Measurements from ENCODE around the gene GFY.
A peak's percentile ranks its signal among the peaks of the same experiment; 100 is the strongest.
"Not testable (repeated sequence)": the region's sequence is repeated elsewhere in the genome, so short reads cannot be mapped to it uniquely, and the experiment has no call there.

Gene GFY

GRCh38 chr19:49441960-49442350 lies 16.8 kb downstream of the GFY start:
- Histone ChIP-seq H3K4me1 (ENCODE audit: insufficient read depth, low read length) (peaks cover 13% of the 10 kb centered on the region; the same call in 1 of the 2 replicates), H3K36me3 (ENCODE audit: insufficient read depth, low read depth, low read length) (peaks cover 8% of the 10 kb centered on the region), H3K9ac (ENCODE audit: low read depth, low read length) (no peak overlapping the region), H3K27ac (ENCODE audit: low read length) (no peak overlapping the region), H3K4me3 (ENCODE audit: low read length) (peak overlapping the region; percentile 66), H3K9me3 (ENCODE audit: insufficient read depth, low read depth, low read length) (no peaks in the 10 kb centered on the region), H3K27me3 (ENCODE audit: insufficient read depth, low read length) (peaks cover 54% of the 10 kb centered on the region)

DNA sequence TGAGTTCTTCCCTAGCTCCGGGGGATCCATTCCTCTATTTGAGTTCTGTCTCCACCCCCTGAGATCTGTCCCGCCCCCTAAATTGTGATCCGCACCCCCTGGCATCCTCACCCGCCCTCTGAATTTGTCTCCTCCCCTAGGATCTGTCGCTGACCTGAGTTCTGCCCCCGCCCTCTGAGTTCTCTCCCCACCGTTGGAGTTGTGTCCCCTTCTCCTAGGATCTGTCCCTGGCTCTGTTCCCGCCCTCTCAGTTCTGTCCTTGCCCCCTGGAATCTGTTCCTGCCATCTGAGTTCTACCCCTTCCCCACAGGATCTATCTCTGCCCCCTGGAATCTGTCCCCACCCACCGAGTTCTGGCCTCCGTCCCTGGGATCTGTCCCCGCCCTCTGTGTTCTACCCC lies 17.2 kb downstream of the GFY start:
- H3K9ac ChIP-seq (ENCODE audit: low read depth, low read length): no peak overlapping the region
- peaks cover 50% of the 10 kb centered on the region for H3K27me3 ChIP-seq (ENCODE audit: insufficient read depth, low read length)
- H3K36me3 ChIP-seq (ENCODE audit: insufficient read depth, low read depth, low read length): peaks cover 11% of the 10 kb centered on the region
- H3K4me3 ChIP-seq (ENCODE audit: low read length): peak overlapping the region; percentile 66
- H3K4me1 ChIP-seq (ENCODE audit: insufficient read depth, low read length): peaks cover 13% of the 10 kb centered on the region; the same call in 1 of the 2 replicates
- no peak overlapping the region for H3K27ac ChIP-seq (ENCODE audit: low read length)
- no peaks in the 10 kb centered on the region for H3K9me3 ChIP-seq (ENCODE audit: insufficient read depth, low read depth, low read length)

GRCh38 chr19:49442771-49443365 lies 17.7 kb downstream of the GFY start:
- H3K27ac ChIP-seq (ENCODE audit: low read length): no peak overlapping the region
- peak overlapping the region; percentile 72; the same call in 1 of the 2 replicates for H3K9ac ChIP-seq (ENCODE audit: low read depth, low read length)
- H3K27me3 ChIP-seq (ENCODE audit: insufficient read depth, low read length): peaks cover 45% of the 10 kb centered on the region
- H3K4me3 ChIP-seq (ENCODE audit: low read length): peak overlapping the region; percentile 84
- H3K9me3 ChIP-seq (ENCODE audit: insufficient read depth, low read depth, low read length): no peaks in the 10 kb centered on the region
- H3K36me3 ChIP-seq (ENCODE audit: insufficient read depth, low read depth, low read length): peaks cover 14% of the 10 kb centered on the region
- H3K4me1 ChIP-seq (ENCODE audit: insufficient read depth, low read length): peaks cover 13% of the 10 kb centered on the region; the same call in 1 of the 2 replicates

DNA sequence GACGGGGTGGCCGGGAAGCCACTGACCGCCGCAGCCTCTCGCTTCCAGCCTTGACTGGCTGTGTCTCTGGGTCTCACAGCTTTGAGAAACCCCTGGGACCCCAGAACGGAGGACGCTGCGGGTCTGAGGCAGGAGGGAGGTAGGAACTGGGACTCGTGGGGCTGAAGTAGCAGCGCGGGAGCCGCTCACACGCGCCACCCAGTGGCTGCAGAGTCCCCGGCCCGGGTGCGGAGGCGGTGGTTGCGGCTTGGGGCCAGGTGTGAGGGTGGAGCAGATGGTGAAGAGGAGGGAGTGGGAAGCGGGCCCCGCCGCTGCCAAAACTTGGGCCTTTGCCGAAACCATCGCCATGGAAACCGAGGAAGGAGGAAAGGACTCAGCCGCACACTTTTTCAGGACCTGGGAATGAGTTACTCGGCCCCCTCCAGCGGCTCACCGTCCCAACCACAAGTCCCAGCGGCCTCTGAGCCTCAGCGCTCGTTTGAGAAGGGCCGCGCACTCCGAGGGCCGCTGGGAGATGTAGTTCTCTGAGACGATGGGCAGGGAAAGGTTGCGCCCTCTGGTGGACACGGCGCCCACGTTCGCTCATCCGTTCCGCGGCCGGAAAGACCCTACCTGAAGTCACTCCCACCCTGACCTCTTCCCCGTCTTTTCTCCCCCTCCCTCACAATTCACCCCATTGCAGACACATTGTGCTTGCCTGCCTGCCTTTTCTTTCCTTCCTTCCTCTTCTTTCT lies 18.3 kb downstream of the GFY start:
- H3K27ac ChIP-seq (ENCODE audit: low read length): no peak overlapping the region
- no peaks in the 10 kb centered on the region for H3K9me3 ChIP-seq (ENCODE audit: insufficient read depth, low read depth, low read length)
- H3K36me3 ChIP-seq (ENCODE audit: insufficient read depth, low read depth, low read length): peaks cover 21% of the 10 kb centered on the region
- H3K9ac ChIP-seq (ENCODE audit: low read depth, low read length): peak overlapping the region; percentile 72; the same call in 1 of the 2 replicates
- H3K4me1 ChIP-seq (ENCODE audit: insufficient read depth, low read length): peaks cover 13% of the 10 kb centered on the region; the same call in 1 of the 2 replicates
- peaks cover 38% of the 10 kb centered on the region for H3K27me3 ChIP-seq (ENCODE audit: insufficient read depth, low read length)
- peak overlapping the region; percentile 84 for H3K4me3 ChIP-seq (ENCODE audit: low read length)

GRCh38 chr19:49444100-49444700 lies 19.0 kb downstream of the GFY start:
- not testable (repeated sequence) for H3K27ac ChIP-seq (ENCODE audit: low read length); H3K9me3 ChIP-seq (ENCODE audit: insufficient read depth, low read depth, low read length); H3K4me3 ChIP-seq (ENCODE audit: low read length); H3K9ac ChIP-seq (ENCODE audit: low read depth, low read length)
- Histone ChIP-seq H3K4me1 (ENCODE audit: insufficient read depth, low read length) (peaks cover 13% of the 10 kb centered on the region; the same call in 1 of the 2 replicates), H3K27me3 (ENCODE audit: insufficient read depth, low read length) (peaks cover 32% of the 10 kb centered on the region), H3K36me3 (ENCODE audit: insufficient read depth, low read depth, low read length) (peaks cover 27% of the 10 kb centered on the region)

DNA sequence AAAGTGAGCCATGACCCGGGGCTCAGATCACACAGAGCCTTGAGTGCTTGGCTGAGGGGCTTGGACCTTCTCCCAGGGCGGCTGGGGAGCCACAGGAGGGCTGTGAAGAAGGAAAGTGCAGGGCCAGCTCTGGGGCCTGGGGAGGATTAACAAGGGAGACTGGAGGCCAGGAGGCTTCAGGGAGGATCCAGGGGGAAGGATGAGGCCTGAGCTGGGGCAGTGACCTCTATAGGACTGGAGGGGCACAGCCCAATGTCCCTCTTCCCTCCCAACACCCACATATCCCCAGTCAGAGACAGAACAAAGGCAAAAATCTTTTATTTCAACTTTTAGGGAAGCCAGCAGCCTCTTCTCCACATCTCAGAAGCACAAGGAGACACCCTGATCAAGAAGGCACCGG lies 20.8 kb downstream of the GFY start:
- Histone ChIP-seq H3K27me3 (ENCODE audit: insufficient read depth, low read length) (peaks cover 14% of the 10 kb centered on the region), H3K9ac (ENCODE audit: low read depth, low read length) (no peak overlapping the region), H3K36me3 (ENCODE audit: insufficient read depth, low read depth, low read length) (peaks cover 40% of the 10 kb centered on the region), H3K27ac (ENCODE audit: low read length) (no peak overlapping the region), H3K4me3 (ENCODE audit: low read length) (no peak overlapping the region), H3K9me3 (ENCODE audit: insufficient read depth, low read depth, low read length) (no peaks in the 10 kb centered on the region), H3K4me1 (ENCODE audit: insufficient read depth, low read length) (peaks cover 9% of the 10 kb centered on the region; the same call in 1 of the 2 replicates)

GRCh38 chr19:49447485-49448431 lies 22.6 kb downstream of the GFY start:
- peaks cover 40% of the 10 kb centered on the region for H3K36me3 ChIP-seq (ENCODE audit: insufficient read depth, low read depth, low read length)
- no peaks in the 10 kb centered on the region for H3K9me3 ChIP-seq (ENCODE audit: insufficient read depth, low read depth, low read length)
- H3K4me1 ChIP-seq (ENCODE audit: insufficient read depth, low read length): no peaks in the 10 kb centered on the region
- no peak overlapping the region for H3K27ac ChIP-seq (ENCODE audit: low read length)
- H3K27me3 ChIP-seq (ENCODE audit: insufficient read depth, low read length): no peaks in the 10 kb centered on the region
- no peak overlapping the region for H3K4me3 ChIP-seq (ENCODE audit: low read length)
- H3K9ac ChIP-seq (ENCODE audit: low read depth, low read length): no peak overlapping the region

GRCh38 chr19:49448432-49448786 lies 23.2 kb downstream of the GFY start:
- no peaks in the 10 kb centered on the region for H3K4me1 ChIP-seq (ENCODE audit: insufficient read depth, low read length)
- H3K9ac ChIP-seq (ENCODE audit: low read depth, low read length): no peak overlapping the region
- peaks cover 40% of the 10 kb centered on the region for H3K36me3 ChIP-seq (ENCODE audit: insufficient read depth, low read depth, low read length)
- H3K27ac ChIP-seq (ENCODE audit: low read length): no peak overlapping the region
- no peaks in the 10 kb centered on the region for H3K27me3 ChIP-seq (ENCODE audit: insufficient read depth, low read length)
- no peak overlapping the region for H3K4me3 ChIP-seq (ENCODE audit: low read length)
- no peaks in the 10 kb centered on the region for H3K9me3 ChIP-seq (ENCODE audit: insufficient read depth, low read depth, low read length)

DNA sequence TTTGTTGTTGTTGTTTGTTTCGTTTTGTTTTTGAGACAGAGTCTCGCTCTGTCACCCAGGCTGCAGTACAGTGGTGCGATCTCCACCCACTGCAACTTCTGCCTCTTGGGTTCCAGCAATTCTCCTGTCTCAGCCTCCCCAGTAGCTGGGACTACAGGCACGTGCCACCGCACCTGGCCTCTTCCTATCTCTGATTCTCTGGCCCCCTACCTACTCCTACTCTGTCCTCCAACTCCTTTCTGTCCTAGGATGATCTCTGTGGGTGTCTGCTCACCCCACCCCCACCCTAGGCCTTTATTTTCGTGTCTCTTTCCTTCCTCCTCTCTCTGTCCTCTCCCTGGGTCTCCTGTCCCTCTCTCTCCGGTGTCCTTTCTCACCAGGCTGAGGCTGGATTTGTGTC lies 25.2 kb downstream of the GFY start:
- Histone ChIP-seq H3K9ac (ENCODE audit: low read depth, low read length) (peak overlapping the region; percentile 95; the same call in 1 of the 2 replicates), H3K36me3 (ENCODE audit: insufficient read depth, low read depth, low read length) (peaks cover 40% of the 10 kb centered on the region), H3K4me3 (ENCODE audit: low read length) (peak overlapping the region; percentile 80), H3K27ac (ENCODE audit: low read length) (no peak overlapping the region), H3K4me1 (ENCODE audit: insufficient read depth, low read length) (no peaks in the 10 kb centered on the region), H3K27me3 (ENCODE audit: insufficient read depth, low read length) (no peaks in the 10 kb centered on the region), H3K9me3 (ENCODE audit: insufficient read depth, low read depth, low read length) (no peaks in the 10 kb centered on the region)

DNA sequence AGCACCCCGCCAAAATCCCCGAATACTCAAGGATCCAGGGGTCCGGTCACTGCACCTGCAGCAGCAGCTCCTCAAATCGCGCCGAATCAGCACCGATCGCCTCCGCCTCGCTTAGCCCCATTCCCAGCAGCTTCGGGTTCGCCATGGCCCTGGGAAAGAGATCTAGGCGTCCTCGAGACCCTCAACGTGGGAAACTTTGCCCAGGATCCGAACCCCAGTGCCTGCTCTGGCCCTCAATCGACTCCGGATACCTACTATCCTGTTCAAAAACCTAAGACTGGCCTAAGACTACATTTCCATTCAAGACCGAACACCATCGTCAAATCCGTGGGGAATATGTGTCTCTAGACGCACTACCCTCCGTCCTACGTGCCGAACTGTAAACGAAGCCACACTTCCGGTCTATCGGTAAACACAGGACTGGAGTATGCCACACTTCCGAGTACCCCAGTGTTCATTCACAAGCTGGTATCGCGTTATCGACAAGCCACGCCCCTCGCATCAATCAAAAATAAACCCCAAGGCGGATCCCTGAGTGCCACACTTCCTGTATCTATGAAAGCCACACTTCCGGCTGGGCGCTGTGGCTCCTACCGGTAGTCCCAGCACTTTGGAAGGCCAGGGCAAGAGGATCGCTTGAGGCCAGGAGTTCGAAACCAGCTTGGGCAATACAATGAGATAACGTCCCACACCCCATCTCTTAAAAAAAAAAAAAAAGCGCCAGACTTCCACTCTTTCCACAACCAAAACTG lies 26.4 kb downstream of the GFY start, which contains the start of gene PIH1D1:
Gene PIH1D1, minus strand, starts transcription at position 385 of the 752 bp plus-strand sequence. Its CDS starts 240 bp downstream, at position 145.
- Histone ChIP-seq H3K27me3 (ENCODE audit: insufficient read depth, low read length) (no peaks in the 10 kb centered on the region), H3K4me3 (ENCODE audit: low read length) (peak within 1 kb of the TSS; percentile 99), H3K36me3 (ENCODE audit: insufficient read depth, low read depth, low read length) (peaks cover 45% of the 10 kb centered on the region), H3K9me3 (ENCODE audit: insufficient read depth, low read depth, low read length) (no peaks in the 10 kb centered on the region), H3K4me1 (ENCODE audit: insufficient read depth, low read length) (no peaks in the 10 kb centered on the region), H3K9ac (ENCODE audit: low read depth, low read length) (peak within 1 kb of the TSS; percentile 100), H3K27ac (ENCODE audit: low read length) (peak within 1 kb of the TSS; percentile 100)

Data from iPS-20b (cell line).